Activated naive CD4-positive, alpha-beta T cell treated with anti-CD3 and anti-CD28 coated beads, Interleukin-2, amount 10 ng/mL, durations not matched to agents 7 days and 5 days (primary cell): ENCODE measurements around the gene PPP1R37.

Experiments used
- CTCF ChIA-PET: fragments of 350-600 bp; sonication (Branson Sonifier 250); formaldehyde crosslinking; loops from one replicate; lab custom pipeline; 2021; ENCODE audit warnings: antibody characterized with exemption; lab: Charles Lee
- DNase-seq: peaks from one replicate; pipeline ENCODE4 v3.0.0-alpha.2; 2020
- H3K27ac Mint-ChIP-seq: one replicate; pipeline ENCODE4 v1.8.0; 2021; ENCODE audit warnings: mild to moderate bottlenecking, moderate library complexity, mixed read lengths
- H3K27me3 Mint-ChIP-seq: one replicate; pipeline ENCODE4 v1.8.0; 2021; ENCODE audit warnings: mild to moderate bottlenecking, mixed read lengths
- H3K36me3 Mint-ChIP-seq: one replicate; pipeline ENCODE4 v1.8.0; 2021; ENCODE audit warnings: mixed read lengths
- H3K4me1 Mint-ChIP-seq: one replicate; pipeline ENCODE4 v1.8.0; 2021; ENCODE audit warnings: mixed read lengths
- H3K4me3 Mint-ChIP-seq: one replicate; pipeline ENCODE4 v1.8.0; 2021; ENCODE audit warnings: mild to moderate bottlenecking, moderate library complexity, mixed read lengths
- H3K9me3 Mint-ChIP-seq: one replicate; pipeline ENCODE4 v1.8.0; 2021; ENCODE audit warnings: mixed read lengths

The PPP1R37 gene

DNA sequence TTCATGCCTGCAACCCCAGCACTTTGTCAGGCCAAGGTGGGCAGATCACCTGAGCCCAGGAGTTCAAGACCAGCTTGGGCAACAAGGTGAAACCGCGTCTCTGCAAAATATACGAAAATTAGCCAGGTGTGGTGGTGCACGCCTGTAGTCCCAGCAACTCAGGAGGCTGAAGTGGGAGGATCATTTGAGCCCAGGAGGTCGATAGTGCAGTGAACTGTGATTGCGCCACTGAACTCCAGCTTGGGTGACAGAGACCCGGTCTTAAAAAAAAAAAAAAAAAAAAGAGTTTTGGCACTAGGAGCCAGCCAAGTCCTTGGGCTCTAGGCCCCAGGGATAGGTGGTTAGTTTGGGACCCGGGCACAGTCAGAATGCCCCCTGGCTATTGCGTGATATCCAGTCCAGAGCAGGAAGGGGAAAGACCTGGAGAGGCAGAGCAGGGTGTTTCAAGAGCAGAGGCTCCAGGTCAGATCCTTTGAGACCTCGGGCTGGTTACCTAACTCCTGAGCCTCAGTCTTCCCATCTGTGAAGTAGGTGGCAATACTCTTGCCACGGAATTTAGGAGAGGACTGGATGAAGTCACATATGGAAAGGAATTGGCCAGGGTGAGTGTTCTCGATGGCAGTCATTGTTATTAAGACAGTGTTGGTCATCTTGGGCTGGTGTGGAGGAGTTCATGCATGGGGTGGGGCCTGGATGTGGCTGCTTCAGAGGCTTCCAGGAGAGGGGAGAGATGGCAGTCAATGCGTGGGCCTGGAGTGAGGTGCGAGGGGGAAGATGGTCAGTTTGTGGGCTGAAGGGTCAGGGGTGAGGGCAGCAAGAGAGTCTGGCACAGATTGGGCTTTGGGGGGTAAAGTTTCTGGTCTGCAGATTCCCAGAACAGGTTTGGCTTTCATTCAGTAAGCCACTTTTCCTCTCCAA lies 2.8 kb downstream of the PPP1R37 start:
- peaks cover 3% of the 10 kb centered on the region for H3K9me3 Mint-ChIP-seq
- no peak overlapping the region for H3K4me3 Mint-ChIP-seq
- peaks cover 67% of the 10 kb centered on the region for H3K4me1 Mint-ChIP-seq
- H3K36me3 Mint-ChIP-seq: peaks cover 19% of the 10 kb centered on the region
- no peak for DNase-seq
- CTCF ChIA-PET: no interaction called here
- H3K27ac Mint-ChIP-seq: no peak overlapping the region
- H3K27me3 Mint-ChIP-seq: no peaks in the 10 kb centered on the region

DNA sequence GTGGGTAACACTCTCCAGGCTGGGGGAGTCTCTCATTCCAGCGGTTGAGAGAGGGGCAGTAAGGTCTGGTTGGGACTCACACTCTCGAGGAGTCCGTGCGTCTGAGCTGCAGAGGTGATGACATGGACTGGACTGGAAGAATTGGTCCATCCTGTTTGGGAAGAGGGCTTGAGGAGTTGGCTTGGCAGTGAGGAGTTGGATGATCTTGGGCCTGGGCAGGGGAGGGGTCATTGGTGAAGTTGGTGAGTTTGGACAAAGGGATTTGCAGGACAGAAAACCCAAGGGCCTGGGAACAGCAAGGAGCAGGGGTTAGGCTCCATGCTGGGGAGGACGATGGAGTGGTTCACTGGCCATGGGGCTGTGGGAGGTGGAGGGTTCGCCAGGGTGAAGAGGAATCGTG lies 3.7 kb downstream of the PPP1R37 start:
- peaks cover 62% of the 10 kb centered on the region for H3K4me1 Mint-ChIP-seq
- CTCF ChIA-PET: no interaction called here
- H3K27ac Mint-ChIP-seq: no peak overlapping the region
- peaks cover 10% of the 10 kb centered on the region for H3K36me3 Mint-ChIP-seq
- no peaks in the 10 kb centered on the region for H3K9me3 Mint-ChIP-seq
- no peak overlapping the region for H3K4me3 Mint-ChIP-seq
- no peaks in the 10 kb centered on the region for H3K27me3 Mint-ChIP-seq
- no peak for DNase-seq

DNA sequence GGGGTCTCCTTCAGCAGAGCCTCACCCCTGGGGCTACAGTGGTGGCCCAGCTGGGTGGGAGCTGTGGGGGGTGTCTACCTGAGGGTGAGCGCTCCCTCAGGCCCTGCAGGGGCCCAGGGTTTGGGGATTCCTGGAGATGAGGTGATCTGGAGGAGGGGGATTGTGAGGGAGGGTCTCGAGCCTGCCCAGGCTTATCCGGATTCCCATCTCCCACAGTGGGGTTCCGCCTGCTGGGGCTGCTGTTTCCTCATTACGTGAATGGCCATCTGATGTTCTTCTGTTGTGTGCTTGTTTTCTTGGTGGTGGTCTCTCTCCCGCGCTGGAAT lies 4.4 kb downstream of the PPP1R37 start:
- Mint-ChIP-seq H3K27me3 (no peaks in the 10 kb centered on the region), H3K27ac (no peak overlapping the region), H3K4me1 (peaks cover 60% of the 10 kb centered on the region), H3K36me3 (peaks cover 10% of the 10 kb centered on the region), H3K4me3 (no peak overlapping the region), H3K9me3 (no peaks in the 10 kb centered on the region)
- DNase-seq: no peak
- CTCF ChIA-PET: no interaction called here

DNA sequence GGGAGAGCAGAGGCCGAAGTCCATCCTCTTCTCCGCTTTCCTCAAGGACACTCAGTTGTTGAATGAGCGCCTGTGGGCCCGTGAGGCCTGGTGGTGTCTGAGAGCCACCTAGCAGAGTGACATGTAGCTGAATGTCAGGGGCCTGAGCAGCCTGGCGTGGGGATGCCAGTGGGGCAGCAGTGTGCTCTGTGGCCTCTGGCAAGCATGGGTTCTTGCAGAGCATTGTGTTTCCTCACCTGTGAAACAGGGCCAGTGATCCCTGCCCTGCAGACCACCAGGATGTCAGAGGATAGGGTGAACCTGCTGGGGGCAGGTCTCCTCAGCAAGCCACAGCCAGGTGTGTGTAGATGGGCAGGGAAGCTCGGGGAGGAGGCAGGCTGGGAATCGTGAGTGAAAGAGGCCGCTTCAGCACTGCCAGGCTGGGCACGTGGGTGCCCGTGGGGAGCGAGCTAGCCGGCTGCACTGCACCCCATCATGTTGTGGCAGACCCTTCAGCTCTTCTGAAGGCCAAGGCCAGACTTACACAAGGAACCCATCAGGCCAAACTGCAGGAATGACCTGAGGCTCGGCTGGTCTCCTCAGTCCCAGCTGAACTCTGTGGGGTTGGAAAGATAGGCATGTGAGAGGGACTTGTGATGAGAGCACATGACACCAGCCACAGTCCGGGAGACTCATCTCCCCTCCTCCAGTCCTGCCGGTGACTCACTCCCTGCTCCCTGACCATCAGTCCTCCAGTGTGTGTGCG lies 5.0 kb downstream of the PPP1R37 start:
- no peak for DNase-seq
- Mint-ChIP-seq H3K27me3 (no peaks in the 10 kb centered on the region), H3K27ac (no peak overlapping the region), H3K36me3 (peaks cover 10% of the 10 kb centered on the region), H3K4me1 (peaks cover 59% of the 10 kb centered on the region), H3K4me3 (no peak overlapping the region), H3K9me3 (no peaks in the 10 kb centered on the region)
- CTCF ChIA-PET: interaction anchor here (0.5 to 1.0 kb wide), 3 partner anchors 8 to 89 kb away, joined by 3 to 4 read pairs (median 3); no protein-coding TSS in a partner anchor

DNA sequence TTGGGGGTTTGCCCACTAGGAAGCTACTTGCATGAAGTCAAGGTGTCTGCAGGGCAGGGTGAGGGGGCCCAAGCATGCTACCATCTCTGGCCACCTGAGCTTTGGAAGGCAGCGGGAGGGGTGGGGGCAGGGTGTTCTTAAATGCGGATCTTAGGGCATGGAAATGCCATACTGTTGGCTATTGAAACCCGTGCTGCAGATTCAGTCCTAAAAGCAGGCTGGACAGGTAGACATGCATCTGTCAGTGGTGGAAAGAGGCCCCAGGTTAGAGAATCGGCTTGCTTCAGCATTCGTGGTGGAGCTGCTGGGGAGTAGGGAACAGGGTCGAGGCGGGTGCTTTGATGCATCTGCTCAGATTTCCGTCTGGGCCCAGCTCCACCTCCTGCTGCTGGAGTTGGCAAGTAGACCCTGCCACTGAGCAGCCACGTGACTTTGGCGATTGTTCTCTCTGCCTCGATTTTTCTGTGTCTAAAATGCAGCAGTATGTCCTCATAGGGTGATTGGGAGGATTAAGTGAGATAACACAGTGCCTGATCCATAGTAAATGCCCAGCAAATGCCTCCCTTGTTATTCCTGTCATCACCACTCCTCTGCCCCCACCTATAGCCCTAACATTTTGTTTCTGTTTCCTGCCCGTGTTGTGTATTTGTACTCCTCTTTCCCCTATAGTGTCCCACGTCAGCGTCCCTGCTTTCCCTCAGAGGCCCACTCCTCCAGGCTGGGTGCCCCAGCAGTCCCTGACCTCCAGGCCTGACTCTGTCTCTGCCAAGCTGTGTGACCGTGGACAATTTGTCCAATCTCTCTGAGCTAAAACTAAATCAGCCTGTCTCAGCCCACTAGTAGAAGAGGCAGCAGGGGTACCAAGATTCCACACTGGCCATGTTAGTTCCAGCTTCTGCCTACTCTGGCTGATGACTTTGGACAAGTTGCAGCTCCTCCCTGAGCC lies 5.8 kb downstream of the PPP1R37 start:
- H3K27me3 Mint-ChIP-seq: no peaks in the 10 kb centered on the region
- peak overlapping the region; percentile 16 for H3K27ac Mint-ChIP-seq

DNA sequence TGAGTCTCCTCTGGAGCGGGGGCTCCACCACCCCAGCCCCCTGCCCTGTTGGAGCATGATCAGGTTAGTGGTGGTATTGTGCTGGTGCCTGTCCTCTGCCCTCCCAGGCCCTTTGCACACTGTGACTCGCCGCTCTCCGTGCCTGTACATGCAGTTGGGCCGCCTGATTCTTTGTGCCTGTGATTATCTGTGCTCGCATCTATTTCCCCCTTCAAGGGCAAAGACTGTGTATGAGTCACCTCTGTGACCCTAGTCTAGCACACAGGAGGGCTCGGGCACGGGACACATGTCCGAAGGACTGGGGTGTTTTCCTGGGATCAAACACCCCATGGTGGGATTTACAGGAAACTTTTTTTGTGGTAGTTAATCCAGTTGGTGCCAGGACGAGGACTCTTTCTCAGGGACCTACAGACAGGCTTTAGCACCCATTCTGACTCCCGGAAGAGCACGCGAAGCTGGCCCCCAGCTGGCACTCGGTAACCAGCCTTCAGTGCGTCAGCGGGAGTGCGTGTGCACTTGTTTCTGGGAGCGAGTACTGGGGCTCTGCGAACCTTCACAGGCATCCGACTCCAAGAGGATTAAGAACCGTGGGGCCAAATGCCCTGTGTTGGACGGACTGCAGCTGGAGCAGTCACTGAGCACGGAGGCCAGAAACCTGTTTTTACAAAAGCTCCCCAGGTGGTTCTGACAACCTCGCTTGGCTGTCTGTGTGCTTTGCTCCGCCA lies 6.7 kb downstream of the PPP1R37 start:
- no peak for DNase-seq
- H3K4me1 Mint-ChIP-seq: peaks cover 59% of the 10 kb centered on the region
- CTCF ChIA-PET: no interaction called here
- H3K27ac Mint-ChIP-seq: no peak overlapping the region
- H3K4me3 Mint-ChIP-seq: no peak overlapping the region
- H3K27me3 Mint-ChIP-seq: no peaks in the 10 kb centered on the region
- H3K9me3 Mint-ChIP-seq: no peaks in the 10 kb centered on the region
- H3K36me3 Mint-ChIP-seq: peaks cover 3% of the 10 kb centered on the region

More for the DNA sequence above, 5.8 kb downstream of the PPP1R37 start:
- Mint-ChIP-seq H3K4me3 (no peak overlapping the region), H3K9me3 (no peaks in the 10 kb centered on the region), H3K36me3 (peaks cover 6% of the 10 kb centered on the region), H3K4me1 (peaks cover 59% of the 10 kb centered on the region)
- no peak for DNase-seq
- CTCF ChIA-PET: interaction anchor here (0.5 to 1.0 kb wide), 3 partner anchors 9 to 88 kb away, joined by 3 to 4 read pairs (median 3); no protein-coding TSS in a partner anchor

DNA sequence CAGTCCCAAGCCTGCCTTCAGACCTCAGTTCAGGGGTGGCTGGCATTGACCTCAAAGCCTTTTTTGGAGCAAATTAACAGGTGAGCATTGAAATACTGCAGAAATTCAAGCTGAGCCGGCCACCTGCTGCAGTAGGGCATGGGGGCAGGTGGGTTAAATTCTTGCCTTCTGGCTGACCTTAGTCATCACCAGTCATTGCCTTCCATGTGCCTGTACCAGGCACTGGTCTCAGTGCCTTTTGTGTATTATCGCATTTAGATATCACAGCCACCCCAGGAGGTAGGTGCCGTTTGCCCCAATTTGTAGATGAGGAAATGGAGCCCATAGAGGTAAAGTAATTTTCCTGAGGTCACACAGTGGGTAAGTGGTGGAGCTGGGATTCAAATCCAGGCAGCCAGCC lies 7.2 kb downstream of the PPP1R37 start:
- Mint-ChIP-seq H3K9me3 (no peaks in the 10 kb centered on the region), H3K4me1 (peaks cover 60% of the 10 kb centered on the region), H3K27ac (peak overlapping the region; percentile 64), H3K36me3 (no peaks in the 10 kb centered on the region), H3K4me3 (no peak overlapping the region), H3K27me3 (no peaks in the 10 kb centered on the region)
- no peak for DNase-seq
- CTCF ChIA-PET: no interaction called here

DNA sequence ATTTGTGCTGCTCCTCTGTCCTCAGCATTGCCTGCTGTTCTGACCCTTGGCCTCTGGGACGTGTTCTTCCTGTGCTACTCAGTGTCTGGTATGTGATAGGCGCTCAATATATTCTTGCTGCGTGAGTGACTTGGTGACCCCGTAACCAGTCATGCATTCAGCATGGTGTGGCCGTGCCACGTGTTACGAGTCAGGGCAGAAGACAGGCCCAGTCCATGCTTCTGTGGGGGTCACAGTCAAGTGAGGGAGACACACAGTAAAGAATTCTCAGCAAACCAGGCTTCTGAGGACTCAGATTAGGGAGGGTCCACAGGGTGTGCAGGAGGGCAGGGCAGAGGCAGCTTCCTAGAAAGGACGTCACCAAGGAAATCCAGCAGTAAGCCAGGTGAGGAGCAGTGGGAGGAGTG lies 7.9 kb downstream of the PPP1R37 start:
- peak overlapping the region; percentile 67 for H3K27ac Mint-ChIP-seq
- CTCF ChIA-PET: no interaction called here
- peaks cover 62% of the 10 kb centered on the region for H3K4me1 Mint-ChIP-seq
- no peaks in the 10 kb centered on the region for H3K27me3 Mint-ChIP-seq
- H3K9me3 Mint-ChIP-seq: no peaks in the 10 kb centered on the region
- DNase-seq: no peak
- H3K36me3 Mint-ChIP-seq: no peaks in the 10 kb centered on the region
- no peak overlapping the region for H3K4me3 Mint-ChIP-seq

DNA sequence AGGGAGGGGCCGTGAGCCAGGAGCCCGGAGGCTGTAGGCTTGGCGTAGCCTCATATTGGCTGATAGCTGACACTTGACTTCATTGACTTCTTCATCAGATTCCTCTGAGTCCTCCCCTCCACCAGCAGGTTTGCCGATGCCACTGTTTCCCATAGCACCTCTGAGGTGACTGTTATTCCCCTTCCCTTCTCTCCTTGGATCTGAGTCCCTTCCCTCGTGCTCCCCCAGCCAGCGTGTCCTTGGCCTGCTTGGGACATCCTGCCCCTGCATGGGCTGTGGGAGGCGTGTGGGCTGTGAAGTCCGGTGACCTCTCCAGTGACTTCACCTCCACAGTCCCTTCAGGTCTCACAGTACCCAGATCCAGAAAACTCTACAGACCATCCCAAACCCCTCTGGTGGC lies 8.8 kb downstream of the PPP1R37 start:
- Mint-ChIP-seq H3K27me3 (no peaks in the 10 kb centered on the region), H3K4me3 (no peak overlapping the region), H3K4me1 (peaks cover 53% of the 10 kb centered on the region), H3K27ac (no peak overlapping the region), H3K36me3 (no peaks in the 10 kb centered on the region), H3K9me3 (no peaks in the 10 kb centered on the region)
- DNase-seq: no peak
- CTCF ChIA-PET: interaction anchor here (1.2 kb wide), 1 partner anchor 23 kb away, joined by 4 read pairs; no protein-coding TSS in a partner anchor

DNA sequence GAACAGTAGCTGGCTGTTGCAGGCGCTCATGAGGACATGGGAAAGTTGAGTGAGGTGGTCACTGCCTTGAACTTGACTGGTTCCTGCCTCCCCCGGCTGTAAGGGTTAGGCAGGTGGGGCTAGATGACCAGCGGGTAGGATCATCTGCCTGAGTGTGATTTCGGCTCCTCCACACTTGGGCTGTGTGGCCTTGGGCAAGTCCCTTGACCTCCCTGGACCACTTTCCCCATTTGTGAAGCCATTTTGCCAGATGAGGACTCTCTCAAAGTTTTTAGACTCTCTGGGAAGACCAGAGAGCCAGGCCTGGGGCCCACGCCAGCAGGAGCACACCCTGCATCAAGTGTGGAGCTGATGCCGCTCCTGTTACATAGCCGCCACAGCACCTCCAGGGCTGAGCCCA lies 9.5 kb downstream of the PPP1R37 start:
- no peaks in the 10 kb centered on the region for H3K27me3 Mint-ChIP-seq
- CTCF ChIA-PET: interaction anchor here (1.1 to 1.2 kb wide), 2 partner anchors 11 to 23 kb away, joined by 4 read pairs; no protein-coding TSS in a partner anchor
- DNase-seq: no peak
- no peak overlapping the region for H3K4me3 Mint-ChIP-seq
- H3K9me3 Mint-ChIP-seq: no peaks in the 10 kb centered on the region
- H3K4me1 Mint-ChIP-seq: peaks cover 49% of the 10 kb centered on the region
- H3K27ac Mint-ChIP-seq: no peak overlapping the region
- no peaks in the 10 kb centered on the region for H3K36me3 Mint-ChIP-seq

DNA sequence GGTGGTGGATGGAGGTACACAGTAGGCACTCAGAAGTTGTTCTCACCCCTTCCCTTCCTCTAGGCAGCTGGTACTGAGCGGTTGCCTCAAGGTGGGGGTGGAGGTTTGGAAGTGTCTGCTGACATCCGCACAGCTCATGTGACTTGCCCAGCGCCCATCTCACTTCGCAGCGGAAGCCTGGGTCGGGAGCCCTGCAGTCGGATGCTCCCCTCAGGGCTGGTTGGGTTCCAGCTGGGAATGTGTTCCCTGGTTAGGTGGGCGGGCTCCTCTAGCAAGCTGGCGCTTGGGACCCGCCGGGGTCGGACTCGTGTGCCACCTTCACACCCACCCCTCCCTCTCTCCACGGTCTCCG lies 10.2 kb downstream of the PPP1R37 start:
- no peaks in the 10 kb centered on the region for H3K27me3 Mint-ChIP-seq
- H3K9me3 Mint-ChIP-seq: no peaks in the 10 kb centered on the region
- H3K36me3 Mint-ChIP-seq: no peaks in the 10 kb centered on the region
- CTCF ChIA-PET: interaction anchor here (0.6 to 1.8 kb wide), 6 partner anchors 9 to 84 kb away, joined by 3 to 9 read pairs (median 4); no protein-coding TSS in a partner anchor
- peak overlapping the region; percentile 46 for H3K4me3 Mint-ChIP-seq
- H3K27ac Mint-ChIP-seq: peak overlapping the region; percentile 42
- H3K4me1 Mint-ChIP-seq: peaks cover 46% of the 10 kb centered on the region
- DNase-seq: peak; percentile 70

DNA sequence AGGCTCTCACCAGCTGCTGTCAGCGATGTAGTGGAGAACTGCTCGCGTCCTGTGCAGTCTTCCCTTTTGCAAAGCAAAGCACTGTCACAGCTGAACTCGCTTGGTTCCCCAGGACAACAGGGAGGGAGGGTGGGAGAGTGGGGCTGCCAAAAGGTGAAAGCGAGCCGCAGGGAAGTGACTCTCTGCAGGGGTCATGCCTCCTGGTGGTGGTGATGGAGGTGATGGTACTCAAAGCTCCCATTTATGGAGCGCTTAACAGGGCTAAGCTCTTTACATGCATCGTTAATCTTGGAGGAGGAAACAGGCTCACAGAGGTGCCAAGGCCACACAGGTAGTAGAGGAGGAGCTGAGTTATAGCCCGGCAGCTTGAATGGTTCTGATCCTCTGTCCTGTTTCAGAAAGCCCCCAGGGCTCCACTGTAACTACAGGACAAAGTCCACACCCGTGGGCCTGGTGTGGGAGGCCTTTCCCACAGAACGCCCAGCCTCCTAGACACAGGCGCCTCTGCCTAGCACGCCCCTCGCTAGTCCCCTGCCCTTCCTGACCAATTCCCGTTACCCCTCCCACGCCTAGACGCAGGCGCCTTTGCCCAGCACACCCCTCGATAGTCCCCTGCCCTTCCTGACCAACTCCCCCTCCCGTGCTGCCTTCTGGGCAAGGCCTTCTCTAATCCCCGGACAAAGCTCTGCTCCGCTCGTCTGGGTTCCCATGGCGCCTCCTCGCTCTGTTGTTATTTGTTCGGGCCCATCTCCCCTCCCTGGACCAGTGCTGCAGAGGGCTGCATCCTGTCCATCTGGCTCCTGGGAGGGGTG lies 10.7 kb downstream of the PPP1R37 start:
- Mint-ChIP-seq H3K27ac (peak overlapping the region; percentile 58), H3K27me3 (no peaks in the 10 kb centered on the region), H3K4me3 (peak overlapping the region; percentile 46), H3K9me3 (no peaks in the 10 kb centered on the region), H3K4me1 (peaks cover 40% of the 10 kb centered on the region), H3K36me3 (no peaks in the 10 kb centered on the region)
- CTCF ChIA-PET: interaction anchor here (0.6 to 1.8 kb wide), 6 partner anchors 9 to 84 kb away, joined by 3 to 9 read pairs (median 4); no protein-coding TSS in a partner anchor
- no peak for DNase-seq
